Measurements from ENCODE around the gene GMCL2.

The GMCL2 gene

DNA sequence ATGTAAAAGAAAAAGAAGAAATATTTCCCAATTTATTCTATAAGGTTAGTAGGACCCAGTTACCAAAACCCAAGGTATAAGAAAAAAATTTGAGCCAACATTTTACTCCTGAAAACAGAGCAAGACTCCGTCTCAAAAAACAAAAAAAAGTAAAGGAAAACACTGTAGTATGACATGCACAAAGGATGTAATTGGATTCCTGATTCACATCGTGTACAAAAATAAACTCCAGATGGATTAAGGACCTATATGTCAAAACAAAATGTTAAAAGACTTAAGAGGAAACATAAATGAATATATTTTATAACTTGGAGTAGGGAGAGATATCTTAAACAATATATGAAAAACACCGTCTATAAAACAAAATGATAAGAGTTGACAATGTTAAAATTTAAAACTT lies 31.7 kb upstream of the GMCL2 start:
- Histone ChIP-seq H3K9ac (ENCODE audit: low read depth, low read length) (no peak overlapping the region), H3K36me3 (ENCODE audit: insufficient read depth, low read length) (peaks cover 35% of the 10 kb centered on the region), H3K9me3 (replicated peaks; ENCODE audit: low read length) (no peaks in the 10 kb centered on the region), H3K27me3 (ENCODE audit: control insufficient read depth, insufficient read depth, low read length) (no peaks in the 10 kb centered on the region), H3K4me1 (ENCODE audit: control insufficient read depth, insufficient read depth, low read length) (no peaks in the 10 kb centered on the region), H3K4me2 (ENCODE audit: low read length) (no peak overlapping the region), H3K4me3 (ENCODE audit: low read length) (no peak overlapping the region)

DNA sequence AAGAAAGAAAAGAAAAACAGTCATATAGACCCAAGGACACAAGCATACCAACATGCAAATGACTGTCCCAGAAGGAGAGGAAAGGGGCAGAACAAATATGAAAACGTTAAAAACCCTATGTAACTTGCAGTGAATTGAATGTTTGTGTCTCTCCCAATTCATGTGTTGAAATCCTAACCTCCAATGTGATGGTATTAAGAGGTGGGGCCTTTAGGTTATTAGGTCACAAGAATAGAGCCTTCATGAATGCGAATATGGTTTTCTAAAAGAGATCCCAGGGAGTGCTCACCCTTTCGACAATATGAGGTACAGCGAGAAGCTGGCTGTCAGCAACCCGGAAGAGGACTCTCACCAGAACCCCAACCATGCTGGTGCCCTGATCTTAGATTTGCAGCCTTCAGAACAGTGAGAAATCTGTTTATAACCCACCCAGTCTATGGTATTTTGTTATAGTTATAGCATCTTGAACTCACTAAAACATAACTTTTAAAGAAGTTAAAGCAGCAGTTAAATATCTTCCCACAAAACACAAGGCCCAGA lies 31.1 kb upstream of the GMCL2 start:
- Histone ChIP-seq H3K27me3 (ENCODE audit: control insufficient read depth, insufficient read depth, low read length) (no peaks in the 10 kb centered on the region), H3K9me3 (replicated peaks; ENCODE audit: low read length) (no peaks in the 10 kb centered on the region), H3K4me2 (ENCODE audit: low read length) (no peak overlapping the region), H3K4me1 (ENCODE audit: control insufficient read depth, insufficient read depth, low read length) (no peaks in the 10 kb centered on the region), H3K4me3 (ENCODE audit: low read length) (no peak overlapping the region), H3K9ac (ENCODE audit: low read depth, low read length) (no peak overlapping the region), H3K36me3 (ENCODE audit: insufficient read depth, low read length) (peaks cover 40% of the 10 kb centered on the region)

DNA sequence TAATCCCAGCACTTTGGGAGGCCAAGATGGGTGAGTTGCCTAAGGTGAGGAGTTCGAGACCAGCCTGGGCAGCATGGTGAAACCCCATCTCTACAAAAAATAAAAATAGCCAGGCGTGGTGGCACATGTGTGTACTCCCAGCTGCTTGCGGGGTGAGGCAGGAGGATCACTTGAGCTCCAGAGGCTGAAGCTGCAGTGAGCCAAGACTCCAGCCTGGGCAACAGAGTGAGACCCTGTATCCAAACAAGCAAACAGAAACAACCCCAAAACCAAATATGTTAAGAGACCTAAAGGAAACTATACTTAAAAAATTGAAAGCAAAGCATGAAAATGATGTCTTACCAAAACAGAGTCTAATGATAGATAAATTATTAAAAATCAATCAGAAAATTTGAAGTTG lies 29.6 kb upstream of the GMCL2 start:
- Histone ChIP-seq H3K4me1 (ENCODE audit: control insufficient read depth, insufficient read depth, low read length) (no peaks in the 10 kb centered on the region), H3K4me2 (ENCODE audit: low read length) (no peak overlapping the region), H3K9ac (ENCODE audit: low read depth, low read length) (no peak overlapping the region), H3K9me3 (replicated peaks; ENCODE audit: low read length) (no peaks in the 10 kb centered on the region), H3K27me3 (ENCODE audit: control insufficient read depth, insufficient read depth, low read length) (no peaks in the 10 kb centered on the region), H3K36me3 (ENCODE audit: insufficient read depth, low read length) (peaks cover 49% of the 10 kb centered on the region), H3K4me3 (ENCODE audit: low read length) (no peak overlapping the region)

DNA sequence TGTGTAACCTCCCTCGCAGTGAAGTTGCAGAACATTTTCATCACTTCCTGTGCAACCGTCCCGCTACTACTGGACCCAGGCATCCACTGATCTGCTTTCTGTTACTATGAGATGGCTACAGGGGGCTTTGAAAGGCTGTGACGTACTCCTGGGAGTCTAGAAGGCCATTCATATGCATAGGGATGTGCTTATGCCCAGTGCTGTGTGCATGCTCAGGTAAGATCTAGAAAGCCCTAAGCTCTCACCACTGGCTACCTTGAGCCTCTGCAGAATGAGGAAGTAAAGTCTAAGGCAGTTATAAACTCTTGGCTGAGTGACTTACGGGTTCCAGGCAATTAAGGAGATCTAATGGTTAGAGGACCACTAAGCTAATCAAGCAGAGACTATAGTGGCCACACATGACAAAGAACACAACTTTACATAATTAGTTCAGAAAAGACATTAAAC lies 28.9 kb upstream of the GMCL2 start:
- Histone ChIP-seq H3K9me3 (replicated peaks; ENCODE audit: low read length) (no peaks in the 10 kb centered on the region), H3K4me2 (ENCODE audit: low read length) (no peak overlapping the region), H3K9ac (ENCODE audit: low read depth, low read length) (no peak overlapping the region), H3K4me3 (ENCODE audit: low read length) (no peak overlapping the region), H3K4me1 (ENCODE audit: control insufficient read depth, insufficient read depth, low read length) (no peaks in the 10 kb centered on the region), H3K36me3 (ENCODE audit: insufficient read depth, low read length) (peaks cover 55% of the 10 kb centered on the region), H3K27me3 (ENCODE audit: control insufficient read depth, insufficient read depth, low read length) (no peaks in the 10 kb centered on the region)

DNA sequence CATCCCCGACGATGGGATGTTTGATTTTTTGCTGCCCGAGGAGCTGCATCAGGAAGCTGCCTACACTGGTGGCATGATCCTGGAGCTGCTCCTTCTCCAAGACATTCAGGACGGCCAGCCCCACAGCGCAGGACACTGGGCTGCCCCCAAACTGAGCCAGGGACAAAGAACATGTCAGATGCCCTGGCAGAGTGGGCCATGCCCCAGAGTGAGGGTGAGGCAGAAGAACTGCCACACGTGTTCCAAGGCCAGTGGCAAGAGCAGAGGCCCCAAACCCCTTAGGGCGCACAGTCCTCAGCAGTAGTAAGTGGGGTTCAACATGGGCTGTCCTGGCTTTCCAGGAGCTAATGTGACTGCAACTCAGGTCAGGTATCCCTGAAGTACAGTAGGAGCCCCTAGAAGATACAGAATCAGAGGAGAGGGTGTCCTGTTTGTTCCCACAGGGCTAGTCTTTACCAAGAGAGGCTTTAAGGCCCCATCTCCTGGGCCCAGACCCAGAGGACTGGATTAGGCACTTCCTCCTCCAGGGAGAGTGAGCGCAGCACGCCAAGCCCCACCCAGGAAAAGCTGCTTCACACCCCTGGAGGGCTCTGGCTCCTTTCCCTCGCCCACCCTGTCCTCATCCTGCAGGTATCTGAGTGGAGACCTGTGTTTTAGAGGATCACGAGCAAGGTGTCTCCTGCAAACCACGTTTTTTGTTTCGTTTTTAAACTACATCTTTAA lies 28.3 kb upstream of the GMCL2 start:
- Histone ChIP-seq H3K4me2 (ENCODE audit: low read length) (no peak overlapping the region), H3K9me3 (replicated peaks; ENCODE audit: low read length) (no peaks in the 10 kb centered on the region), H3K4me1 (ENCODE audit: control insufficient read depth, insufficient read depth, low read length) (no peaks in the 10 kb centered on the region), H3K9ac (ENCODE audit: low read depth, low read length) (no peak overlapping the region), H3K27me3 (ENCODE audit: control insufficient read depth, insufficient read depth, low read length) (no peaks in the 10 kb centered on the region), H3K4me3 (ENCODE audit: low read length) (no peak overlapping the region), H3K36me3 (ENCODE audit: insufficient read depth, low read length) (peaks cover 60% of the 10 kb centered on the region)

DNA sequence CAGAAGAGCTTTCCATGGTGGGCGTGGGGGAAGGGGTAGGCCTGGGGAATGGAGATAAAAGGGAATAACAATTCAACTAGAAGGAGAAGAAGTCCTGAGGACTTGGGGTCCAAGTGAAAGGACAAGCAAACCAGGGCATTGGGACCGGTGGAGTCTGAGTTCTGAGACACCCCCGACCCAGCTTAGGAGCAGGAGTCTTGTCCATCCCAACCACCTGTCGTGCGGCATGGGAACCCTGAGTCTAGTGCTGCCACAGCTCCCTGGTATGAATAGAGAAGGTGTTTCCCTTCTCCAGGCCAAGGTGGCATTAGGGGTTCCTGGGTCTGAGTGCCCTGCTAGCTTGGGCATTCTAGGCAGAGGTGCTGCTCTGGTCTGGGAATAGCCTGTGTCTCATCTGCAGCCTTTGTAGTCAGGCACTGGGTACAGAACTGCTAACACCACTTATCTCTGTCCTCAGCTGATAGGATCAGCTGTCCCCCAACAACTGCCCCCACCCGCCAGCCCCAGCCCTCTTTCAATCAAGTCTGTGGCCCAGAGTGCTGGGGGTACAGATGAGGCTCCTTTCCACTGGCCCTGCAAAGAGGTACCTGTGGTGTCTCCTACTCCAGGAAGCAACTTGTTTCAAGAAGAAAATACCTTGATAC lies 27.1 kb upstream of the GMCL2 start:
- no peak overlapping the region for H3K4me2 ChIP-seq (ENCODE audit: low read length)
- H3K36me3 ChIP-seq (ENCODE audit: insufficient read depth, low read length), result peaks cover 72% of the 10 kb centered on the region
- H3K9me3 ChIP-seq (replicated peaks; ENCODE audit: low read length), result no peaks in the 10 kb centered on the region
- H3K4me1 ChIP-seq (ENCODE audit: control insufficient read depth, insufficient read depth, low read length), result no peaks in the 10 kb centered on the region
- no peak overlapping the region for H3K4me3 ChIP-seq (ENCODE audit: low read length)
- no peak overlapping the region for H3K9ac ChIP-seq (ENCODE audit: low read depth, low read length)
- no peaks in the 10 kb centered on the region for H3K27me3 ChIP-seq (ENCODE audit: control insufficient read depth, insufficient read depth, low read length)

DNA sequence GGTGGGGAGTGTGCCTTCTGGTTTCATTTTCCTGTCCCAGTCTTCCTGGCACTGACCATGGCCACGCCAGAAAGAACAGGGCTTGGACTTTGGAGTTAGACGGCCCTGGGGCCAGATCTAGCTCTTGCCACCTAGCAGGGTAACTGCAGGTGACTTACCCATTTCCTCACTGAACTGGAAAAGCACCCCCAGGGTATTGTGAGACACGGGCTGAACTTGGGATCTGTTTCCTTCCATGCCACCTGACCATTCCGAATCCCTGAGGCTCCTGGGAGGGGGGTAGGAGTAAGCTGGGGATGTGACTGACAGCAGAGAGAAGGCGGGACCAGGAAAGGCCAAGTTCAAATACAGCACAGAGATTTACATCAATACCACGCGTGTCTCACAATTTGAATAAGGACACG lies 26.6 kb upstream of the GMCL2 start:
- Histone ChIP-seq H3K27me3 (ENCODE audit: control insufficient read depth, insufficient read depth, low read length) (no peaks in the 10 kb centered on the region), H3K4me2 (ENCODE audit: low read length) (no peak overlapping the region), H3K9me3 (replicated peaks; ENCODE audit: low read length) (no peaks in the 10 kb centered on the region), H3K36me3 (ENCODE audit: insufficient read depth, low read length) (peaks cover 77% of the 10 kb centered on the region), H3K4me1 (ENCODE audit: control insufficient read depth, insufficient read depth, low read length) (no peaks in the 10 kb centered on the region), H3K9ac (ENCODE audit: low read depth, low read length) (no peak overlapping the region), H3K4me3 (ENCODE audit: low read length) (no peak overlapping the region)

DNA sequence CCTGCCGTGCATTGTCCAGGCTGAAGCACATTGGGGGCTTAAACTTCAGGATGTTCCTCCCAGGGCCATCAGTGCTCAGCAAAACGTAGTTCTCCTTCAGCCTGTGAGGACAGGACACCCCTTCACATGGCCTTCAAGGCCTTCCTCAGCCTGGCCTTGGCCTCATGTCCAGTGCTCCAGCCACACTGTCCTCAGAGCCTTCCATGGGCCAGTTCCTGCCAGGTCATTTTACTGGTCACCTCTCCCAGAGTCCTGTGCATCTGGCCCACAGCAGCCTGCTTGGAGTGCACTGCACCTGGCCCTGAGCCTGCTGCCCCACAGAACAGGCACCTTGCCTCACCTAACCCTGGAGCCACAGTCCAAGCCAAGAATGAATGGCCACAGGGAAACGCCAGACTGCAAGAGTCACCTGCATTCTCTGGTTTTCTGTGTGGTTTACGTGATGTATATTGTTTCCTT lies 25.9 kb upstream of the GMCL2 start:
- H3K4me2 ChIP-seq (ENCODE audit: low read length), result no peak overlapping the region
- H3K9me3 ChIP-seq (replicated peaks; ENCODE audit: low read length), result no peaks in the 10 kb centered on the region
- H3K4me3 ChIP-seq (ENCODE audit: low read length), result no peak overlapping the region
- no peaks in the 10 kb centered on the region for H3K27me3 ChIP-seq (ENCODE audit: control insufficient read depth, insufficient read depth, low read length)
- peaks cover 84% of the 10 kb centered on the region for H3K36me3 ChIP-seq (ENCODE audit: insufficient read depth, low read length)
- H3K4me1 ChIP-seq (ENCODE audit: control insufficient read depth, insufficient read depth, low read length), result peaks cover 1% of the 10 kb centered on the region
- no peak overlapping the region for H3K9ac ChIP-seq (ENCODE audit: low read depth, low read length)

DNA sequence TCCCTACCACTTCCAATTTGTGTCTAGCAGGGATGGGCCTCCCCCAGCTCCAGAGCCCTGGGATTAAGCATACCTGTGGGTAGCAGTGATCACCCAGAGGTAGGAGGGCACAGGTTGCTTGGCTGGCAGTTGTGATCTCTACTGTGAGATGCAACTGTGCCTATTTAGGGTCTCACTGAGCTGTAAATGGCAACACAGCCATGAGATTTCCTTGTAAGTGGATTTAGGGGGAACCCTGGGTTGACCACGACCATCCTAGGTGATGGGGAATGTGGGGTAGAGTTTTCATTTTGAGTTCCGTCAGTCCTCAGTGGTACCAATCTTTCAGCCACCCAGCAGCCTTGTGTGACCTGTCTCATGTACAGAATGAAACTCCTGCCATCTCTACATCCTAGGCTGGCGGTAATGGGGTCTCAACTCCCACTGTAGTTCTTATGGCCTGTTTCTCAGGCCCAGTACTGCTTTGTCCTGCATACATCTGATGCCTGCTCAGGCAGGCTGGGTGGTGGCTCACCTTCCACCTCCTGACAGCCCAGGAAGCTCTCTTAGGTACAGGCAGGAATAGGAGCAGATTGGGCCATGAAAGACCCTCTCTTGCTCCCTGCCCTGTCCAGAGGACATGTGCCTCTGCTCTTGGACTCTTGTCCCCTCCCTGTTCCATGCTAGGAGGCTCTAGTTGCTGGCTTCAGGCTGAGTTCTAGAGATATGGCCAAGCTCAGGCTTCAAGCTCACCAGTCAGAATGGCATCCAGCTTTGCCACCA lies 25.3 kb upstream of the GMCL2 start:
- H3K4me1 ChIP-seq (ENCODE audit: control insufficient read depth, insufficient read depth, low read length), result peaks cover 4% of the 10 kb centered on the region
- no peak overlapping the region for H3K4me3 ChIP-seq (ENCODE audit: low read length)
- H3K4me2 ChIP-seq (ENCODE audit: low read length), result no peak overlapping the region
- H3K27me3 ChIP-seq (ENCODE audit: control insufficient read depth, insufficient read depth, low read length), result no peaks in the 10 kb centered on the region
- no peaks in the 10 kb centered on the region for H3K9me3 ChIP-seq (replicated peaks; ENCODE audit: low read length)
- H3K36me3 ChIP-seq (ENCODE audit: insufficient read depth, low read length), result peaks cover 90% of the 10 kb centered on the region
- no peak overlapping the region for H3K9ac ChIP-seq (ENCODE audit: low read depth, low read length)

DNA sequence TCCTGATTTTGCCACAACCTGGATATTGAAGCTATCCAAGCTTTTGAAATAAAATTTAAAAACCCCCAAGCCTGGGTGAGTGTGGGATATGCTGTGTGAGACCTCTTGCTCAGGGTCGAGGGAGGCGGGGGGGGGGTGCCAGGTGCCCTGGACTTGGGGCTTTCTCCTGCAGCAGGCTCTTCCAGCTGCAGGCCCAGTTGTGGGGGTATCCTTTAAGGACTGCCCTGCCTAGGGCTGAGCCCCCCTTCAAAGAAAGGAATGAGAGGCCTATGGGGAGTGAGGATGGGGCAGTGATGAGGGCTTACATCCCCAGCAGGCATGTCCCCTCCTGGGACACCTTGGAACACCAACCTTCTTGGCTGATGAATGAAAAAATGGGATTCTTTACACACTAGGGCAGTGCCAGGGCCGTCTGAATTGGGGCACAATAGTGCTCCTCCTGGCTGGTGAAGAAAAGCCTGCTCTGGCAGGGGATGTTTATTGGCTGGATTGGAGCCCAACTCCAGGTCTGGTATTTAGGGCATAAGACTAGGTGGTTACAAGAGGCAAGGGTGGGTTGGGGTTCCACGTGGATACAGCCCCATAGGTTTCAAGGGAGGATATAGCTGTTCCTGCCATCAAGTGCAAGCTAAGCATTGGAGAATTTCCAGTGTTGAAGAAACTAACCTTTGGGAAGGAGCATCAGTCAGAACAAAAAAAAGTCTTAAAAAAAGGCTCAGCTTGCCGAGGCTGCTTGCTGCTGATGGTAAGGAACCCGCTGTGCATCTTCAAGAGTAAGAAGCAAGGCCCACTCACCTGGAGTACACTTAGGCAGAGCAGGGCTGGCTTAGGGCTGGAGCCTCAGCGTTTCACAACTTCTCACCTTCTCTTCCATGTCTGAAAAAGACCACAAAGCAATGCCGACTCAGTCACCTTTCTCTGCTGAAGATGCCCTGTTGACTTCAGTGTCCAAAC lies 24.2 kb upstream of the GMCL2 start:
- Histone ChIP-seq H3K9ac (ENCODE audit: low read depth, low read length) (no peak overlapping the region), H3K9me3 (replicated peaks; ENCODE audit: low read length) (no peaks in the 10 kb centered on the region), H3K4me1 (ENCODE audit: control insufficient read depth, insufficient read depth, low read length) (peaks cover 15% of the 10 kb centered on the region), H3K4me2 (ENCODE audit: low read length) (no peak overlapping the region), H3K27me3 (ENCODE audit: control insufficient read depth, insufficient read depth, low read length) (no peaks in the 10 kb centered on the region), H3K36me3 (ENCODE audit: insufficient read depth, low read length) (peaks cover 92% of the 10 kb centered on the region), H3K4me3 (ENCODE audit: low read length) (no peak overlapping the region)
